HEK293 (cell line): ENCODE data around the gene CAMTA2.

Source experiments
- CTCF ChIA-PET: fragments of 350-600 bp; formaldehyde crosslinking; extraction: SDS; loops from one replicate; lab custom pipeline; 2021; ENCODE audit warnings: antibody characterized with exemption; lab: Yijun Ruan, JAX
- POLR2A ChIA-PET: fragments of 300-600 bp; formaldehyde crosslinking; extraction: SDS; loops from one replicate; lab custom pipeline; 2020; ENCODE audit warnings: antibody characterized with exemption, inconsistent platforms; lab: Yijun Ruan, JAX
- H3K27ac ChIP-seq: fragments of 200-500 bp; sonication (Bioruptor generic); 2 replicates; pipeline ENCODE4 v1.5.1; 2014; ENCODE audit warnings: low read depth, low read length, control low read depth, inconsistent platforms; ENCODE audit errors: extremely low read depth
- H3K36me3 ChIP-seq, 2 experiments: fragments of 200-500 bp in 1 of 2; sonication (Bioruptor generic) in 1 of 2; 1 replicate in 1 of 2; 2 replicates in 1 of 2; pipeline ENCODE4 v1.5.1; 2014 to 2017; ENCODE audit warnings: inconsistent platforms in 2 of 2, low read length in 2 of 2; ENCODE audit not compliant: control insufficient read depth in 2 of 2, insufficient read depth in 1 of 2
- H3K4me1 ChIP-seq: fragments of 200-500 bp; sonication (Bioruptor generic); 2 replicates; pipeline ENCODE4 v1.5.1; 2014; ENCODE audit warnings: mild to moderate bottlenecking, low read length, inconsistent platforms; ENCODE audit not compliant: control insufficient read depth, insufficient read depth
- H3K4me3 ChIP-seq: 2 replicates; pipeline ENCODE4 v1.5.1; 2011; ENCODE audit warnings: low read depth, mild to moderate bottlenecking, control low read depth, low read length, moderate library complexity
- H3K9me3 ChIP-seq: fragments of 200-500 bp; sonication (Bioruptor generic); 2 replicates; pipeline ENCODE4 v1.5.1; 2014; ENCODE audit warnings: low read depth, low read length, inconsistent platforms; ENCODE audit not compliant: control insufficient read depth, insufficient read depth
- FEZF1 ChIP-seq: fragments of 450-650 bp; formaldehyde crosslinking; IDR thresholded peaks from 2 replicates; pipeline ENCODE4 v1.5.1; 2016; ENCODE audit warnings: missing biosample characterization, missing genetic modification characterization
- GLI2 ChIP-seq: fragments of 450-650 bp; formaldehyde crosslinking; IDR thresholded peaks from 2 replicates; pipeline ENCODE4; 2017; ENCODE audit warnings: missing biosample characterization, missing genetic modification characterization, low read depth, borderline replicate concordance
- INSM2 ChIP-seq: fragments of 450-650 bp; formaldehyde crosslinking; IDR thresholded peaks from 2 replicates; pipeline ENCODE4 v1.5.1; 2016; ENCODE audit warnings: missing biosample characterization, missing genetic modification characterization
- PRDM1 ChIP-seq: fragments of 450-650 bp; formaldehyde crosslinking; IDR thresholded peaks from 2 replicates; pipeline ENCODE4; 2016; ENCODE audit warnings: missing biosample characterization, missing genetic modification characterization
- SETDB1 ChIP-seq: IDR thresholded peaks from one replicate; pipeline ENCODE4 v1.6.1; 2017; ENCODE audit warnings: mild to moderate bottlenecking, low read length, moderate library complexity, mixed read lengths; ENCODE audit not compliant: insufficient read length
- ZBTB6 ChIP-seq: fragments of 450-650 bp; formaldehyde crosslinking; IDR thresholded peaks from 2 replicates; pipeline ENCODE4 v1.5.1; 2017; ENCODE audit warnings: missing biosample characterization, missing genetic modification characterization
- ZFHX2 ChIP-seq: fragments of 450-650 bp; formaldehyde crosslinking; conservative IDR thresholded peaks from 2 replicates; pipeline ENCODE4 v1.5.1; 2016; ENCODE audit warnings: missing biosample characterization, missing genetic modification characterization
- ZFP3 ChIP-seq: fragments of 450-650 bp; formaldehyde crosslinking; IDR thresholded peaks from 2 replicates; pipeline ENCODE4 v1.5.1; 2016; ENCODE audit warnings: low read depth, missing biosample characterization, missing genetic modification characterization
- ZNF146 ChIP-seq: fragments of 450-650 bp; formaldehyde crosslinking; IDR thresholded peaks from 2 replicates; pipeline ENCODE4 v1.5.1; 2016; ENCODE audit warnings: missing biosample characterization, missing genetic modification characterization
- ZNF175 ChIP-seq: fragments of 450-650 bp; formaldehyde crosslinking; IDR thresholded peaks from 2 replicates; pipeline ENCODE4 v1.5.1; 2016; ENCODE audit warnings: missing biosample characterization, missing genetic modification characterization
- ZNF184 ChIP-seq: fragments of 450-650 bp; IDR thresholded peaks from 2 replicates; pipeline ENCODE4 v1.5.1; 2018; ENCODE audit warnings: missing biosample characterization, mild to moderate bottlenecking, missing genetic modification characterization
- ZNF266 ChIP-seq: fragments of 450-650 bp; formaldehyde crosslinking; IDR thresholded peaks from 2 replicates; pipeline ENCODE4 v1.5.1; 2016; ENCODE audit warnings: missing biosample characterization, missing genetic modification characterization, low read depth
- ZNF302 ChIP-seq: fragments of 450-650 bp; formaldehyde crosslinking; IDR thresholded peaks from 2 replicates; pipeline ENCODE4 v1.5.1; 2016; ENCODE audit warnings: missing biosample characterization, missing genetic modification characterization, low read depth
- ZNF362 ChIP-seq: fragments of 450-650 bp; formaldehyde crosslinking; IDR thresholded peaks from 2 replicates; pipeline ENCODE4 v1.5.1; 2016; ENCODE audit warnings: missing biosample characterization, missing genetic modification characterization
- ZNF391 ChIP-seq: fragments of 450-650 bp; formaldehyde crosslinking; IDR thresholded peaks from 2 replicates; pipeline ENCODE4 v1.5.1; 2016; ENCODE audit warnings: low read depth, missing biosample characterization, missing genetic modification characterization, borderline replicate concordance
- ZNF404 ChIP-seq: fragments of 450-650 bp; formaldehyde crosslinking; IDR thresholded peaks from 2 replicates; pipeline ENCODE4 v1.5.1; 2017; ENCODE audit warnings: missing biosample characterization, missing genetic modification characterization
- ZNF488 ChIP-seq: fragments of 450-650 bp; formaldehyde crosslinking; IDR thresholded peaks from 2 replicates; pipeline ENCODE4 v1.5.1; 2016; ENCODE audit warnings: missing biosample characterization, missing genetic modification characterization
- ZNF501 ChIP-seq: fragments of 450-650 bp; formaldehyde crosslinking; IDR thresholded peaks from 2 replicates; pipeline ENCODE4 v1.5.1; 2016; ENCODE audit warnings: missing biosample characterization, missing genetic modification characterization
- ZNF521 ChIP-seq: fragments of 450-650 bp; formaldehyde crosslinking; IDR thresholded peaks from 2 replicates; pipeline ENCODE4 v1.5.1; 2017; ENCODE audit warnings: missing biosample characterization, mild to moderate bottlenecking, missing genetic modification characterization
- ZNF549 ChIP-seq: fragments of 450-650 bp; IDR thresholded peaks from 2 replicates; pipeline ENCODE4 v1.5.1; 2018; ENCODE audit warnings: missing biosample characterization, missing genetic modification characterization, mild to moderate bottlenecking, inconsistent platforms, moderate library complexity
- ZNF560 ChIP-seq: fragments of 450-650 bp; formaldehyde crosslinking; IDR thresholded peaks from 2 replicates; pipeline ENCODE4 v1.5.1; 2017; ENCODE audit warnings: missing biosample characterization, missing genetic modification characterization, borderline replicate concordance
- ZNF585B ChIP-seq: fragments of 450-650 bp; formaldehyde crosslinking; IDR thresholded peaks from 2 replicates; pipeline ENCODE4 v1.5.1; 2016; ENCODE audit warnings: missing biosample characterization, missing genetic modification characterization
- ZNF596 ChIP-seq: fragments of 450-650 bp; IDR thresholded peaks from 2 replicates; pipeline ENCODE4 v1.5.0; 2018; ENCODE audit warnings: missing biosample characterization, mild to moderate bottlenecking, missing genetic modification characterization, moderate library complexity
- ZNF610 ChIP-seq: fragments of 450-650 bp; formaldehyde crosslinking; IDR thresholded peaks from 2 replicates; pipeline ENCODE4 v1.5.1; 2016; ENCODE audit warnings: missing biosample characterization, missing genetic modification characterization, borderline replicate concordance
- ZNF629 ChIP-seq: fragments of 450-650 bp; formaldehyde crosslinking; IDR thresholded peaks from 2 replicates; pipeline ENCODE4 v1.5.1; 2017; ENCODE audit warnings: missing biosample characterization, missing genetic modification characterization
- ZNF660 ChIP-seq: fragments of 450-650 bp; IDR thresholded peaks from 2 replicates; pipeline ENCODE4 v1.5.1; 2018; ENCODE audit warnings: missing biosample characterization, mild to moderate bottlenecking, missing genetic modification characterization
- ZNF768 ChIP-seq: fragments of 450-650 bp; formaldehyde crosslinking; IDR thresholded peaks from 2 replicates; pipeline ENCODE4 v1.5.1; 2018; ENCODE audit warnings: missing biosample characterization, mild to moderate bottlenecking, missing genetic modification characterization
- ZNF785 ChIP-seq: fragments of 450-650 bp; formaldehyde crosslinking; IDR thresholded peaks from 2 replicates; pipeline ENCODE4 v1.5.1; 2016; ENCODE audit warnings: missing biosample characterization, missing genetic modification characterization
- ZSCAN30 ChIP-seq: fragments of 450-650 bp; IDR thresholded peaks from 2 replicates; pipeline ENCODE4 v1.5.1; 2018; ENCODE audit warnings: missing biosample characterization, mild to moderate bottlenecking, missing genetic modification characterization, moderate library complexity

The CAMTA2 gene

GRCh38 chr17:4960279-4960922 lies 27.1 kb downstream of the CAMTA2 start (continued):
- no peak for TF ChIP-seq ZNF362 (tag by site-specific recombination)

- Histone ChIP-seq H3K4me1 (no peaks in the 10 kb centered on the region), H3K36me3 (peaks cover 0 to 12% of the 10 kb centered on the region in 2 experiments; a peak in 2 of 3 replicates), H3K27ac (no peak overlapping the region), H3K4me3 (no peak overlapping the region), H3K9me3 (no peaks in the 10 kb centered on the region)
- POLR2A ChIA-PET = interaction anchor here (1.0 to 17.9 kb wide), 3 partner anchors 8 to 11 kb away, joined by 3 to 358 read pairs (median 3); partner anchors contain the start of genes ENO3, PFN1 and SPAG7
- CTCF ChIA-PET = interaction anchor here (0.6 to 0.7 kb wide), 2 partner anchors 20 to 732 kb away, joined by 3 read pairs; partner anchors contain the start of gene SLC25A11
- TF ChIP-seq ZNF404 (tag by site-specific recombination) = no peak
- TF ChIP-seq ZFP3 (tag by site-specific recombination) = no peak
- no peak for TF ChIP-seq ZNF302 (tag by site-specific recombination)
- TF ChIP-seq SETDB1 = no peak
- no peak for TF ChIP-seq FEZF1
- no peak for TF ChIP-seq ZBTB6 (tag by site-specific recombination)
- TF ChIP-seq ZNF488 = no peak
- TF ChIP-seq ZSCAN30 (tag by site-specific recombination) = no peak
- no peak for TF ChIP-seq ZNF184
- TF ChIP-seq GLI2 (tag by site-specific recombination) = no peak
- TF ChIP-seq ZNF501 (tag by site-specific recombination) = no peak
- no peak for TF ChIP-seq ZNF768 (tag by site-specific recombination)
- no peak for TF ChIP-seq ZNF549 (tag by site-specific recombination)
- TF ChIP-seq ZFHX2 (tag by site-specific recombination) = no peak
- no peak for TF ChIP-seq ZNF146 (tag by site-specific recombination)
- no peak for TF ChIP-seq ZNF596 (tag by site-specific recombination)
- TF ChIP-seq ZNF785 (tag by site-specific recombination) = no peak
- no peak for TF ChIP-seq PRDM1
These were observed 28.1 kb downstream of the CAMTA2 start for GRCh38 chr17:4959261-4959965.

GRCh38 chr17:4958102-4958501 lies 29.4 kb downstream of the CAMTA2 start:
- H3K27ac ChIP-seq = no peak overlapping the region
- no peaks in the 10 kb centered on the region for H3K4me1 ChIP-seq
- ChIA-PET POLR2A (interaction anchor here (0.6 to 17.9 kb wide), 6 partner anchors 9 to 35 kb away, joined by 3 to 358 read pairs (median 4); partner anchors contain the start of genes PFN1, RNF167, SLC25A11 and SPAG7), CTCF (interaction anchor here (0.6 to 1.2 kb wide), 3 partner anchors 8 to 104 kb away, joined by 3 to 6 read pairs (median 5); no protein-coding TSS in a partner anchor)
- H3K9me3 ChIP-seq = no peaks in the 10 kb centered on the region
- peaks cover 0 to 12% of the 10 kb centered on the region in 2 experiments; a peak in 2 of 3 replicates for H3K36me3 ChIP-seq
- no peak overlapping the region for H3K4me3 ChIP-seq
- TF ChIP-seq ZNF175 (tag by site-specific recombination) = no peak
- no peak for TF ChIP-seq ZNF391
- TF ChIP-seq ZNF629 = no peak
- no peak for TF ChIP-seq ZNF660 (tag by site-specific recombination)
- no peak for TF ChIP-seq ZNF610 (tag by site-specific recombination)
- TF ChIP-seq INSM2 = no peak
- TF ChIP-seq ZNF266 (tag by site-specific recombination) = no peak
- TF ChIP-seq GLI2 (tag by site-specific recombination) = no peak
- TF ChIP-seq ZNF521 (tag by site-specific recombination) = no peak
- TF ChIP-seq ZNF560 (tag by site-specific recombination) = no peak
- no peak for TF ChIP-seq ZNF585B (tag by site-specific recombination)
